Measurements from ENCODE around the gene NAP1L4.

GRCh38 chr11:3035333-3035732, 43.2 kb upstream of the NAP1L4 start:
- TF ChIP-seq ZNF512 (CRISPR knock-in tag; IDR thresholded peaks at IDR 0.05; ENCODE audit: borderline replicate concordance): no peak
- TF ChIP-seq FOXP1 (CRISPR knock-in tag; IDR thresholded peaks at IDR 0.05; ENCODE audit: borderline replicate concordance): no peak
- TF ChIP-seq ATF3 (CRISPR knock-in tag; conservative IDR thresholded peaks at IDR 0.05): no peak
- TF ChIP-seq USF1 (CRISPR knock-in tag; IDR thresholded peaks at IDR 0.05): no peak
- TF ChIP-seq ATF6 (CRISPR knock-in tag; IDR thresholded peaks at IDR 0.05): no peak
- no peak for TF ChIP-seq CTCF (IDR thresholded peaks at IDR 0.05)
- TF ChIP-seq SP1 (CRISPR knock-in tag; conservative IDR thresholded peaks at IDR 0.05): no peak
- no peak for TF ChIP-seq USF2 (CRISPR knock-in tag; IDR thresholded peaks at IDR 0.05)
- TF ChIP-seq NR2C2 (CRISPR knock-in tag; IDR thresholded peaks at IDR 0.05): no peak
- no peak for TF ChIP-seq FOXP4 (CRISPR knock-in tag; IDR thresholded peaks at IDR 0.05)
- no peak for TF ChIP-seq NFYB (CRISPR knock-in tag; conservative IDR thresholded peaks at IDR 0.05; ENCODE audit: low read depth)

Data from WTC11 (cell line).